Upper lobe of left lung (tissue), 6 donors: ENCODE data around the gene SLC12A7. TPM values are rescaled to one million over a fixed set of nuclear protein-coding genes. Genes with fewer than 3 reads are reported as not detected.

Experiments used
- ATAC-seq, 2 donors: fragments of 200-7000 bp; cut with Tn5 transposase; one replicate each; pipeline ENCODE4 v1.9.1; 2022; ENCODE audit warnings: mild to moderate bottlenecking in 2 of 2, moderate library complexity in 2 of 2; ENCODE audit not compliant: low FRiP score in 2 of 2
- DNase-seq, 2 donors: peaks; one replicate each; pipeline ENCODE4 v3.0.0-alpha.2; 2019 to 2020
- H3K27ac ChIP-seq, 4 donors: fragments of 200-600 bp; sonication (generic); one replicate each; pipeline ENCODE4 v1.5.1; 2016 to 2019
- H3K27me3 ChIP-seq, 4 donors: fragments of 200-600 bp; sonication (generic); one replicate each; pipeline ENCODE4 v1.5.1; 2017 to 2019
- H3K36me3 ChIP-seq, 4 donors: fragments of 200-600 bp; sonication (generic); one replicate each; pipeline ENCODE4 v1.5.1; 2016 to 2019
- H3K4me1 ChIP-seq, 4 donors: fragments of 200-600 bp; sonication (generic); one replicate each; pipeline ENCODE4 v1.5.1; 2018 to 2019
- H3K4me3 ChIP-seq, 4 donors: fragments of 200-600 bp; sonication (generic); one replicate each; pipeline ENCODE4 v1.5.1; 2017 to 2019; ENCODE audit warnings: mild to moderate bottlenecking in 2 of 4, moderate library complexity in 1 of 4
- H3K9me3 ChIP-seq, 4 donors: fragments of 200-600 bp; sonication (generic); one replicate each; pipeline ENCODE4 v1.5.1; 2018 to 2019
- CTCF ChIP-seq, 6 experiments: fragments of 450-650 bp in 4 of 6; fragments of 200-600 bp in 2 of 6; sonication (generic) in 2 of 6; IDR thresholded peaks; one replicate each; pipeline ENCODE4 v1.5.1; 2016 to 2019; ENCODE audit warnings: antibody characterized with exemption in 6 of 6
- EP300 ChIP-seq, 4 donors: sonication (generic); formaldehyde crosslinking; IDR thresholded peaks; one replicate each; pipeline ENCODE4 v1.5.1; 2017; ENCODE audit warnings: antibody characterized with exemption in 4 of 4, control low read depth in 2 of 4
- POLR2A ChIP-seq, 4 donors: fragments of 450-650 bp; IDR thresholded peaks; one replicate each; pipeline ENCODE4 v1.5.1; 2016 to 2017; ENCODE audit warnings: antibody characterized with exemption in 4 of 4, mild to moderate bottlenecking in 2 of 4
- POLR2AphosphoS5 ChIP-seq, 2 donors: sonication (generic); formaldehyde crosslinking; IDR thresholded peaks; one replicate each; pipeline ENCODE4 v1.5.1; 2017; ENCODE audit warnings: antibody characterized with exemption in 2 of 2
- WGBS, 2 donors: methylation state at CpG; one replicate each; pipeline ENCODE4 v1.1.5; 2017 to 2018; 5-methylcytosine and 5-hydroxymethylcytosine counted together
- total RNA-seq, 6 donors: library from RNA; depleted of rRNA in 4 of 6; stranded (reverse); fragments of >200 nt in 4 of 6; gene quantifications; one replicate each; pipeline versions ENCODE4 v1.1.0 to v1.2.1, GENCODE V29; 2016 to 2021
- donor health status: DM: no; HTN: no; CAD: no; lungs with moderate emphysema.
- donor health status: DM: no; HTN: yes; CAD: no; lungs with severe emphysema.

SLC12A7 gene
- total RNA-seq, 6 donors from 2014 or later = 31.3 to 138 (median 48.5) TPM

GRCh38 chr5:1048861-1049838, 62.7 kb downstream of the SLC12A7 start:
- H3K4me1 ChIP-seq = no peaks in the 10 kb centered on the region
- no peak overlapping the region for H3K4me3 ChIP-seq
- no peak overlapping the region for H3K27ac ChIP-seq
- H3K36me3 ChIP-seq = peaks cover 0 to 36% (median 22%) of the 10 kb centered on the region in 4 donors
- no peak for TF ChIP-seq EP300 (IDR thresholded peaks at IDR 0.05)
- no peaks in the 10 kb centered on the region for H3K27me3 ChIP-seq
- 86 to 93% methylated on average over 23 to 33 of the region's 39 CpGs for WGBS, 2 donors
- DNase-seq (peak in 1 of 2 donors; percentile 75), ATAC-seq (no peak)
- H3K9me3 ChIP-seq = no peaks in the 10 kb centered on the region

GRCh38 chr5:1048162-1048721, 63.6 kb downstream of the SLC12A7 start:
- TF ChIP-seq EP300 (IDR thresholded peaks at IDR 0.05) = no peak
- TF ChIP-seq CTCF (IDR thresholded peaks at IDR 0.05) = no peak
- no peak for TF ChIP-seq POLR2AphosphoS5 (IDR thresholded peaks at IDR 0.05)
- no peak for TF ChIP-seq POLR2A (IDR thresholded peaks at IDR 0.05)
- WGBS, 2 donors = 83 to 86% methylated on average over 11 of the region's 11 CpGs
- Histone ChIP-seq H3K9me3 (no peaks in the 10 kb centered on the region), H3K4me3 (no peak overlapping the region), H3K4me1 (no peaks in the 10 kb centered on the region), H3K27me3 (no peaks in the 10 kb centered on the region), H3K27ac (no peak overlapping the region), H3K36me3 (peaks cover 0 to 30% (median 18%) of the 10 kb centered on the region in 4 donors)
- no peak for DNase-seq
- ATAC-seq = no peak

- no peaks in the 10 kb centered on the region for H3K27me3 ChIP-seq
- TF ChIP-seq CTCF (IDR thresholded peaks at IDR 0.05) = no peak
- no peak for TF ChIP-seq POLR2AphosphoS5 (IDR thresholded peaks at IDR 0.05)
- TF ChIP-seq POLR2A (IDR thresholded peaks at IDR 0.05) = no peak
- no peak for TF ChIP-seq EP300 (IDR thresholded peaks at IDR 0.05)
- H3K4me3 ChIP-seq = no peak overlapping the region
- DNase-seq (no peak), ATAC-seq (no peak)
- no peak overlapping the region for H3K27ac ChIP-seq
- H3K36me3 ChIP-seq = peaks cover 0 to 22% (median 12%) of the 10 kb centered on the region in 4 donors
- 86 to 90% methylated on average over 11 of the region's 11 CpGs for WGBS, 2 donors
- no peaks in the 10 kb centered on the region for H3K9me3 ChIP-seq
- no peaks in the 10 kb centered on the region for H3K4me1 ChIP-seq
Measured at GRCh38 chr5:1047332-1047965, 64.4 kb downstream of the SLC12A7 start.

- no peaks in the 10 kb centered on the region for H3K4me1 ChIP-seq
- DNase-seq (no peak), ATAC-seq (no peak)
- no peak for TF ChIP-seq POLR2AphosphoS5 (IDR thresholded peaks at IDR 0.05)
- TF ChIP-seq POLR2A (IDR thresholded peaks at IDR 0.05) = no peak
- no peak for TF ChIP-seq EP300 (IDR thresholded peaks at IDR 0.05)
- TF ChIP-seq CTCF (IDR thresholded peaks at IDR 0.05) = no peak
- 88% methylated on average over 9 of the region's 9 CpGs for WGBS, 2 donors
- no peak overlapping the region for H3K27ac ChIP-seq
- no peak overlapping the region for H3K4me3 ChIP-seq
- peaks cover 0 to 9% (median 3%) of the 10 kb centered on the region in 4 donors for H3K36me3 ChIP-seq
- H3K27me3 ChIP-seq = no peaks in the 10 kb centered on the region
- no peaks in the 10 kb centered on the region for H3K9me3 ChIP-seq
Measured at GRCh38 chr5:1045960-1046560, 65.8 kb downstream of the SLC12A7 start.

GRCh38 chr5:1044117-1044516, 67.7 kb downstream of the SLC12A7 start:
- 81 to 86% methylated on average over 5 of the region's 5 CpGs for WGBS, 2 donors
- no peak for DNase-seq

More at GRCh38 chr5:1044117-1044516, 67.7 kb downstream of the SLC12A7 start:
- Histone ChIP-seq H3K27me3 (no peaks in the 10 kb centered on the region), H3K36me3 (no peaks in the 10 kb centered on the region), H3K27ac (no peak overlapping the region), H3K4me3 (no peak overlapping the region), H3K4me1 (no peaks in the 10 kb centered on the region), H3K9me3 (no peaks in the 10 kb centered on the region)
- TF ChIP-seq EP300 (IDR thresholded peaks at IDR 0.05) = no peak
- no peak for TF ChIP-seq CTCF (IDR thresholded peaks at IDR 0.05)
- no peak for TF ChIP-seq POLR2A (IDR thresholded peaks at IDR 0.05)
- no peak for TF ChIP-seq POLR2AphosphoS5 (IDR thresholded peaks at IDR 0.05)
- no peak for ATAC-seq
